MV-4-11 (cell line): Measurements from ENCODE around the gene AP2A2.

Experiments
- DNase-seq: peaks from one replicate; lab custom pipeline; 2025; lab: John Stamatoyannopoulos, UW

AP2A2 gene

DNA sequence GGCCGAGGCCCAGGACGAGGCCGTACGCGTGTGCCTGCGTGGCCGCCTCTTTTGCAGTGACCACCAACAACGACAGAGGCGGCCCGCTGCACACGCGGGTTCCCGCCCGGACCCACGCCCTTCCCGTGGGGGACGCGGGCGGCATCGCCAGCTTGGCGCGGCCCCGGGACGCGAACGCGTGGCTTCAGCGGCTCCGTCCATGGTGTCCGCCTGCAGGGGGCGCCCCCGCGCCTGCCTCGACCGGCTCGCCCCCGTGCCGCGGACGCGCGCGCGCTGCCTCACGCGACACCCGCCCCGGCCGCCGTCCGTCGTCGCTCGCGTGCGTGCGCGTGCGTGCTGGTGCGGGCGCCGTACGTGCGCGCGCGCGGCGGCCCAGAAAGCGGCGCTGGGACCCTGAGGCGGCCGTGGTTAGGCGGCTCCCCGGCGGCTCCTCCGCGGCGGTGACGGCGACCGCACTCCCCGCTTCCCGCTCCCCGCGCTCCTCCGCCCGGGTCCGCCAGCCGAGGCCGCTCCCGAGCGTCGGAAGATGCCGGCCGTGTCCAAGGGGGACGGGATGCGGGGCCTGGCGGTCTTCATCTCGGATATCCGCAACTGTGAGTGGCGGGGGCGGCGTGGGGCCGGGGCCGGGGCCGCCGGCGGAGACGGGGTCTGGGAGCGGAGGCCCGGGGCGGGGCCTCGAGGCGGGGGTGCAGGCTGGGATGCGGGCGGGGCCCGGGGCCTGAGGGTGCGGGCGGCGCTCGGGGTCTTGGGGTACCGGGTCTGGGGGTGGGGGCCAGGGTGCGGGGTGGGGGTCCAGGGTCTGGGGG is at the start of gene AP2A2:
AP2A2 (plus strand) TSS at position 375 of the 806 bp plus-strand sequence; CDS start at position 527, 152 bp downstream.
- peak; percentile 81 for DNase-seq

DNA sequence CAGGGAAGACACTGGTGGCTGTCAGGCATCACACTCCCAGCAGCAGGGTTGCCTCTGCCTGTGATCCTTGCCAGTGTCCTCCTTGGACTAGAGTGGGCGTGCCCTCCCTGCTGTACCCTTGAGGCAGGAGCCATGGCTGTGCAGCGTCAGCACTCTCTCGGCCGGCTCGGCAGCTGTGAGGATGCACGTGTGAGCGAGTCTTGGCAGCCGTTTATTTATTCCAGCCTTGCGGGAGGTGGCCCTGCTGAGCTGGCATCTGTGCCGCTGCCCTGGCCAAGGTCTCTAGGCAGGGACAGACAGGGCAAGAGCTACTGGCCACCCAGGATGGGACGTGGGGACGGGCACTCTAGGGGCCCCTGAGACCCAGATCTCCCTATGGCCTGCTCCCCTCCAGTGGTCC is 49.1 kb upstream of the AP2A2 start:
- no peak for DNase-seq

DNA sequence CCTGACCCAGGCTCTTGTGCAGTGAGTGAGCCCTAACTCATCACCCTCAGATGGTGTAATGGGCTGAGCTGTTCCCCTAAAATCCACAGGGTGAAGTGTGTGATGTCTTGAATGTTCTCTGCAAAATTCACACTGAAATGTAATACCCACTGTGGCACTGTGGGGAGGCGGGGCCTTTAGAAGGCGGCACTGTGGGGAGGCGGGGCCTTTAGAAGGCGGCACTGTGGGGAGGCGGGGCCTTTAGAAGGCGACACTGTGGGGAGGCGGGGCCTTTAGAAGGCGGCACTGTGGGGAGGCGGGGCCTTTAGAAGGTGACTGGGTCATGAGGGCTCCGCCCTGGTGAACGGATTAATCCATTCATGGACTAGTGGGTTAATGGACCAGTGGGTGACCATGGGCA is 48.1 kb upstream of the AP2A2 start:
- peak; percentile 35 for DNase-seq

GRCh38 chr11:880447-880846 is 45.2 kb upstream of the AP2A2 start:
- no peak for DNase-seq

- no peak for DNase-seq
Observed at GRCh38 chr11:882596-882995, 43.1 kb upstream of the AP2A2 start.

DNA sequence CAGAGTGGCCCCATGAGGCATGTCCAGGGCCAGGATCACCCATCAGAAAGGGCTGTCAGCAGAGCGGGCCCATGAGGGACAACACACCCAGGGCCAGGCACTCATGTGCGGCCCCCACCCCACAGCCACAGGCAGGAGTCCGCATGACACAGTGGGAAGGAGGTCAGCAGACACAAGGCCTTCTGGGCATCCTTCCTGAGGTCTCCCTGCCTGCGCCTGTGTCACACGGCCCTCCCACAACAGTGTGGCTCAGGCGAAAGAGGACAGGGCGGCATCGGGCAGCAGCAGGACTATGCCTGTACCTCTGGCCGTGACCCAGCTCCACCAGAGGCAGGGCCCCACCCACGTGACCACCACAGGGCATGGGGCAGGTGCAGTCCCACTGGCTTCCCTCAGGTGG is 42.1 kb upstream of the AP2A2 start:
- no peak for DNase-seq

GRCh38 chr11:884578-885070 is 41.0 kb upstream of the AP2A2 start:
- DNase-seq, result no peak

DNA sequence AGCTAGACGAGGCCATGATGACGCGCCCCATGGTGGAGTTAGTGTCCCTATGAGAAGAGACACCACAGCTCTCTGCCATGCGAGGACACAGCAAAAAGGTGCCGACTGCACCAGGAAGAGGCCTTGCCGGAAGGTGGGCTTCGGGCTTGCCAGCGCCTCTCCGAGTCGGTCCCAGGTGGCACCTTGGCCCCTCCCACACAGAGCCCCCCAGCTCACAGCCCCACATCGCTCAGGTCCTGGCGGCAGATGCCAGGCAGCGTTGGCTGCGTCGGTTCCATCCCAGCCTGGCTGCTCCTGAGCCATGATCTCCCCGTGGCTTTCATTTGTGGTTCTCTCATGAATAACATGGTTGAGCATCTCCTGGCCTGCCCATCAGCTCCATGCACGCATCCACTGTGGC is 39.1 kb upstream of the AP2A2 start:
- DNase-seq, result no peak

DNA sequence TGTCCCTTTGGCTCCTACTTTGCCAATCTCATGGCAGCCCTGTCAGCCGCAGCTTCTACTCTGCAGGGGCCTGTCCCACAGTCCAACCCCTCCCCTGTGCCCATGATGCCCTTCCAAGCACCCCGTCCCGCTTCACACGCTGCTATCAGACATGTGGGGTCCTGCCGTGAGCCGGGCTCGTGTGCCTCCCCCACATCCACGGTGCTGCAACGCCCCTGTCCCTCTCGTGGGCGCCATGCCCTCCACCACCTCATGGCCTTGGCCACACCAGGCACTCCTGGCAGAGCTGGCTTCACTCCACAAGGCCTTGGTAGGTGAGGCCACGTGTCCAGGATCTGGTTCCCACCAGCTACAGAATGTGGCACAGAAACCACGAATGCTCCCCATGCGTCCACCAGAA is 38.1 kb upstream of the AP2A2 start:
- DNase-seq, result no peak

DNA sequence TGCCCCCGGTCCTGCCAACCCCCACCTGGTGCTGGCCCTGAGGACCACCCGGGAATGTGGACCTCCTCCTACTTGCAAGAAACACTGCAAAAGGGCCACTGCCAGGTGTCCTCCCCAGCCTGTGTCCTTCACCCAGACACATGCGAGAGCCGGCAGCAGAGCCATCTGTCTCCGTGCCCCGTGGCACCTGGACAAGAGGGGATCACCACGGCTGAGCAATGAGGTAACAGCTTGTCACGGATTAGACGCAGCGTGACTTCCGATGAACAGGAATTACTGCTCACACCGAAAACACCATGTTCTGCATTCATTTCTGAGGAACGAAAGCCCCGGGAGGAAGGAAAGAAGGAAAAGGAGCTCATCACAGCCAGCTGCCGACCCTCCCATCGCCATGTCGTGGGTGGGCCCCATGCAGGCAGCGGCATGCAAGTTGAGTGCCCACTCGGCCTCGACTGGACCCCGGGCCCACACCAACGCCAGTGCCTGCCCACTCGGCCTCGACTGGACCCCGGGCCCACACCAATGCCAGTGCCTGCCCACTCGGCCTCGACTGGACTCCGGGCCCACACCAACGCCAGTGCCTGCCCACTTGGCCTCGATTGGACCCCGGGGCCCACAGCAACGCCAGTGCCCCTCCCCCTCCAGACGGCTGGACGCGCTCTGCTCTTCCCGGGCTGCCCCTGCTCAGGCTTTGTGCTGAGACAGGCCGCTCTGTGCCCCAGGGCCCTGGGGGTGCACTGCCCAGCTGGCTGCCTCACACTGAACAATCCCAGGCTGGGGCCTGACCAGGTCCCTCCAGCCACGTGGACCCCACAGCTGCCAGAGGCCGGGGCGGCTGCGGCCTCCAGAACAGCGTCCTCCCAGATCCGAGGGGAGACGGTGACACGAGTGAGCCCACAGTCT is 37.1 kb upstream of the AP2A2 start:
- DNase-seq, result no peak

GRCh38 chr11:889257-889656 is 36.4 kb upstream of the AP2A2 start:
- DNase-seq, result no peak

DNA sequence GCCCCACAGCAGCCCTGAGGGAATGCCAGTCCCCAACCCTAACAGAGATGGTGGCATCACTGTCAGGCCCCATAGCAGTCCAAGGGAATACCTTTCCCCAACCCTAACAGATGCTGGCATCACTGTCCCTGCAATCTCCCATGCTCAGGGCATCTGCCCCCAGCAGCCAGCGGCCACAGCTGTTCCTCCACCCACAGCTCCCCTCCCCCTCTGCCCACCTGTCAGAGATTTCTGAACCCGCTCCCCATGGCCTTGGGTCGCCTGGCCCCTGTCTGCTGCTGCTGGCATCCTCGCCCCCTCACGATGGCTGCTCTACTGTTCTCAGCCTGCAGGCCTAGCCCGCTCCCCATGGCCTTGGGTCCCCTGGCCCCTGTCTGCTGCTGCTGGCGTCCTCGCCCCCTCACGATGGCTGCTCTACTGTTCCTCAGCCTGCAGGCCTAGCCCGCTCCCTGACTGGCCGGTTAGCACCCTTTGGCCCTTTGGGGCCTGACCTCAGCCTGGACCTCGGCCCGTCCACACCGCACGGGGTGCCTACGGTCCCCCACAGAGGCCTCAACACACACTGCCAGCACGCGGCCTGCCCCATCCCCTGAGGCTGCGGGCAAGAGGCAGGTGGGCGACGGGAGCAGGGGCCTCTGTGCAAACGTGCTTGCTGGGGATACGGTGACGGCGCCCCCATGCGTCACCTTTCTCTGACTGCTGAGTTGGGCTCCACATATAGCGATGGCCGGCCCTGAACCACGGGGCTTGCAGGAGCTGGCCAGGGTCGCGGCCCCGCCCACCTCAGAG is 35.8 kb upstream of the AP2A2 start:
- no peak for DNase-seq

DNA sequence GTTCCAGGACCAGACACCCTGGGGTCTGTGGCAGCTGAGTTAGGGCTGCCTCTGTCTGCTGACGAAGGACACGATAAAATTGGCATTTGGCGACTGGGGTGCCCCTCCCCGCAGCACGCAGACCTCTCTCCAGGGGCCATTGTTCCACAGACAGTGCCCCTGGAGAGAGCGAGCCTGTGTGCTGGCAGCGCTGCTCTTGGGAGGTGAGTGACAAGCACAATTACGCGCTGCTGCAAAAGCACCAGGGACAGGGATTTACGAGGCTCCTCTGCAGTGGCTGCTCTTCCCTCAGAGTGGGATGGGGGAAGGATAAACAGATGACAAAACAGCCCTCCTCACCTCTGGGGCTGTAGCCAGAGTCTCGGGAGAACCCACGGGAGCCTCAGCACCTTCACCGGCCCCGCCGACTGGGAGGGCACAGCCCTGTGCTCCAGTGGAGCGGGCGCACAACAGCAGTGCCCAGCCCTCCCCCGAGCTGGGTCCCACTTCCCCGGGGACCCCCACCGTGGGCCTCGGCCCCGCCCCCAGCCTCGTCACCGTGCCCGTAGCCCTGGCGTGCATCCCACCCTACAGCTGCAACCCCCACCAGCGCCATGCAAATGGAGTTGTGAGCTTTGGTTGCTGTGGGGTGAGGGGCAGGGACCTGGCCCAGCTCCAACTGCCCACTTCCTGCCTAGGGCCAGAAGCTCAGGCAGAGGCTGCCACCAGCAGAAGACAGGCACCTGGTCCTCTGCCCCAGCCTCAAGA is 34.7 kb upstream of the AP2A2 start:
- no peak for DNase-seq

DNA sequence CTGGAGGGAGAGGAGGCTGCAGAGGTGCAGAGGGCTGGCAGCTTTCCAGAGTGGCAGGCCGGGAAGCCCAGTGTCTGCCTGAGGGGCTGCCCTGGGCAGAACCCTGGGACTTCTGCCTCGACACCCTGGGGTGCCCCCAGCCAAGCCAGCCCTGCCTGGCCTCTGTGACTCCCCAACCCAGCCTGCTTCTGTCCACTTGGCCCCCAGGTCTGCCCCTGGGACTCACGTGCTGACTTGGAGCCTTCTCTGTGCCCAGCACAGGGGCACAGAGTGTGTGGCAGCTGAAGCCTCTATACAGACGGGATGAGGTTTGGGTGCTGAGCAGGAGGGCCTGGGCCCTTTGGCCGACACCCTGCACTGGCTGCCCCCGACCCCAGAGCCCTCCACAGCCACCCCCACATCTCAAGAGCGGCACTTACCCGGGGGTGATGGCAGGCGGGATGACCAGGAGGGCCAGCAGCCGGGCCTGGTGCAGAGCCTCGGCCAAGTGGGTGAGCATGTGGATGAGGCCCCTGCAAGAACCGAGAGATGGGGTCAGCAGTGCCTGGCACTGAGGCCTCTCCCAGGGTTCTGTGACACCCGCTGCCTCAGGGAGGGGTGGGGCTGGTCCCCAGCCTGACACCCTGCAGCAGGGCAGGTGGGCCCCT is 32.5 kb upstream of the AP2A2 start:
- no peak for DNase-seq

GRCh38 chr11:894575-895201 is 31.0 kb upstream of the AP2A2 start:
- DNase-seq, result no peak

GRCh38 chr11:895331-896110 is 30.1 kb upstream of the AP2A2 start:
- no peak for DNase-seq

GRCh38 chr11:897253-898142 is 28.2 kb upstream of the AP2A2 start:
- no peak for DNase-seq

DNA sequence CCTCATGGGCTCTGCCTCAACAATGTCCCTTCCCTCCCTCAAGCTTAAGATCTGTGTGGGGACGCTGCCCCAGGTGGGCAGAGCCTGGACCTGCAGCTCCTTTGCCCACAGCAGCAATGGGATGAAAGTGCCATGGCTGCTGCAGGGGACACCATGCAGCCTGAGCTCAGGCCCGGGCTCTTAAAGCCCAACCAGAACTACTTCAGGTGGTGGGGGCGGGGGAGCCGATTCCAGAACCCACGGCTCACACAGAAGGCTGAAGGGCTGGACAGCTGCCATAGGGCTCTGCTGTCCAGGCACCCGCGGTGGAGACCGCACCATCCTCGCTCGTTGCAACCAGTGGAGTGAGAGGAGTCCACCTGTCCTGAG is 27.5 kb upstream of the AP2A2 start:
- no peak for DNase-seq
